Left lung (tissue), 10 donors: ENCODE measurements around the gene DKKL1. TPM values are rescaled to one million over a fixed set of nuclear protein-coding genes. Genes with fewer than 3 reads are reported as not detected.

ENCODE experiments used
- ATAC-seq: fragments of 200-7000 bp; cut with Tn5 transposase; one replicate; pipeline ENCODE4 v1.9.1; 2020; ENCODE audit warnings: moderate library complexity
- DNase-seq, 4 donors: peaks; one replicate each; pipeline ENCODE4 v3.0.0-alpha.2; 2013 to 2020
- H3K27ac ChIP-seq, 2 donors: fragments of 200-600 bp; sonication (generic) in 1 of 2; one replicate each; pipeline versions ENCODE4 v1.5.0 to v1.8.0; 2020 to 2021
- H3K27me3 ChIP-seq, 2 donors: fragments of 200-600 bp; sonication (generic) in 1 of 2; one replicate each; pipeline versions ENCODE4 v1.5.0 to v1.8.0; 2020 to 2021
- H3K36me3 ChIP-seq, 2 donors: fragments of 200-600 bp; sonication (generic) in 1 of 2; one replicate each; pipeline versions ENCODE4 v1.5.0 to v1.8.0; 2020 to 2021
- H3K4me1 ChIP-seq, 2 donors: fragments of 200-600 bp; one replicate each; pipeline ENCODE4 v1.8.0; 2021
- H3K4me3 ChIP-seq, 2 donors: fragments of 200-600 bp; sonication (generic) in 1 of 2; one replicate each; pipeline versions ENCODE4 v1.5.0 to v1.8.0; 2020 to 2021; ENCODE audit warnings: mild to moderate bottlenecking in 1 of 2
- H3K9me3 ChIP-seq, 2 donors: fragments of 200-600 bp; sonication (generic) in 1 of 2; one replicate each; pipeline versions ENCODE4 v1.5.0 to v1.8.0; 2020 to 2021
- intact Hi-C, 2 donors: fragments of 100-400 bp; cut with DNase I; formaldehyde crosslinking; loops; one replicate each; pipeline versions ENCODE4 v1.11.2 to v1.14.2; 2022
- polyA plus RNA-seq, 6 donors: library from polyadenylated mRNA; unstranded; fragments of 120-200 nt; gene quantifications; one replicate each; pipeline ENCODE4 v1.2.1, GENCODE V29; 2013; ENCODE audit not compliant: insufficient read length in 6 of 6
- total RNA-seq, 2 donors: library from RNA; stranded (reverse); fragmentation: NEBNext Ultra II Directional; extraction: Animal tissue kit (Norgen Biotek cat#: 25700); gene quantifications; one replicate each; pipeline ENCODE4 v1.2.1, GENCODE V29; 2021
- TF ChIP-seq, protein P1 (sequence below), 2 donors: fragments of 200-600 bp; sonication (generic) in 1 of 2; IDR thresholded peaks; one replicate each; pipeline versions ENCODE4 v1.5.0 to v1.8.0; 2021; ENCODE audit warnings: antibody characterized with exemption in 2 of 2
- donor health status: DM: no; HTN: yes; CAD: no.
- donor health status: DM: no; HTN: no; CAD: no.

DKKL1 gene
- total and polyA plus RNA-seq, 8 donors, result 1.0 to 5.5 (median 4.2) TPM; not detected in 1

DNA sequence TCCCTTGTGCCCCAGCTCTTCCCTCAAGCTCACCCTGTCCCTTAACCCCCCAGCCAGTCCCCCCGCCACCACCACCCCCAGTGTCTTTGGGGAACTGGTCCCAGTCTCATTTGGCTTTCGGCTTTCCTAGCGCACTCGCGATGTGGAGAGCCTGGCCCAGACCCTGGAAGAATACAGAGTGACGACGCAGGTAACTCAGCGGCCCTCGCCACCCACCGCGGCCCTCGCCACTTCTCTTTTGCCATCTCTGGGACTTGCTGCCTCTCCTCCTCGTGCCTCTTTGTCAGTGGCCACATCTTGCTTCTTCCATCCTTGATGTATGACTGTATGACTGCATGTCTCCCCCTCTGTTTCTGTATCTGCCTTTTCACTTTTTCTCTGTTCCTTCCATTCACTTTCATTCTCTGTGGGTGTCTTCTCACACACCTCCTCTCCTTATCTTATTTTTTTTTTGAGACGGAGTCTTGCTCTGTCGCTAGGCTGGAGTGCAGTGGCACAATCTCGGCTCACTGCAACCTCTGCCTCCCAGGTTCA, 43.9 kb downstream of the DKKL1 start:
- no peak for ATAC-seq
- H3K27me3 ChIP-seq, result peaks cover 0 to 5% of the 10 kb centered on the region in 2 donors

DNA sequence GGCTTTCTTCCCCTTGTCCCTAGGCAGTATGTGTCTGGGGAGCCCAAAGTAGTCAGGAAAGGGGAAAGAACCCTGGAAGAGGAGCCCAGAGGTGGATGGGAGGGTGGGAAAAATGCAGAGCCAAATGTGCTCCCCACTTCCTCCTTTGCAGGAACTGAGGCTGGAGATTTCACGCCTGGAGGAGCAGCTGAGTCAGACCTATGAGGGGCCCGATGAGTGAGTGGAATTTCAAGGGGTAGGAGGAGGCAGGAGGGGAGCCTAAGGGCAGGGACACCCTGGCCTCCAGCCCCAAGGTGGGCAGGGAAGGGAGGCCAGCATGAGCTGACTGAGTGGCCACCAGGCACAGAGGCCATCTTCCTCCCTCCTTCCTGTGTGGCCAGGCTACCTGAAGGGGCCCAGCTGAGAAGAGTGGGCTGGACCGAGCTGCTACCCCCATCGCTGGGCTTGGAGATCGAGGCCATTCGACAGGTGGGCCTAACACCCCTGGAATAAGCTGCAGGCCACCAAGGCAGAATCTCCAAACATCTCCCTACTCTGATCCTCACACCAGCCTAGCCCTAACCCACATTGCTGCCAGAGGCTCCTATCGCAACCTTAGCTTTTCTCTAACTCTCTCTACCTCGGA, 45.3 kb downstream of the DKKL1 start:
- peaks cover 0 to 13% of the 10 kb centered on the region in 2 donors for H3K4me1 ChIP-seq
- H3K9me3 ChIP-seq, result no peaks in the 10 kb centered on the region
- no peak overlapping the region for H3K27ac ChIP-seq
- no peak for DNase-seq
- H3K36me3 ChIP-seq, result no peaks in the 10 kb centered on the region
- ATAC-seq, result peak; percentile 27
- H3K4me3 ChIP-seq, result no peak overlapping the region
- peaks cover 0 to 5% of the 10 kb centered on the region in 2 donors for H3K27me3 ChIP-seq
- TF ChIP-seq, protein P1, sequence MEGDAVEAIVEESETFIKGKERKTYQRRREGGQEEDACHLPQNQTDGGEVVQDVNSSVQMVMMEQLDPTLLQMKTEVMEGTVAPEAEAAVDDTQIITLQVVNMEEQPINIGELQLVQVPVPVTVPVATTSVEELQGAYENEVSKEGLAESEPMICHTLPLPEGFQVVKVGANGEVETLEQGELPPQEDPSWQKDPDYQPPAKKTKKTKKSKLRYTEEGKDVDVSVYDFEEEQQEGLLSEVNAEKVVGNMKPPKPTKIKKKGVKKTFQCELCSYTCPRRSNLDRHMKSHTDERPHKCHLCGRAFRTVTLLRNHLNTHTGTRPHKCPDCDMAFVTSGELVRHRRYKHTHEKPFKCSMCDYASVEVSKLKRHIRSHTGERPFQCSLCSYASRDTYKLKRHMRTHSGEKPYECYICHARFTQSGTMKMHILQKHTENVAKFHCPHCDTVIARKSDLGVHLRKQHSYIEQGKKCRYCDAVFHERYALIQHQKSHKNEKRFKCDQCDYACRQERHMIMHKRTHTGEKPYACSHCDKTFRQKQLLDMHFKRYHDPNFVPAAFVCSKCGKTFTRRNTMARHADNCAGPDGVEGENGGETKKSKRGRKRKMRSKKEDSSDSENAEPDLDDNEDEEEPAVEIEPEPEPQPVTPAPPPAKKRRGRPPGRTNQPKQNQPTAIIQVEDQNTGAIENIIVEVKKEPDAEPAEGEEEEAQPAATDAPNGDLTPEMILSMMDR (IDR thresholded peaks at IDR 0.05), result no peak
- intact Hi-C loops, result no loop called here

More for the DNA sequence above, 43.9 kb downstream of the DKKL1 start:
- H3K27ac ChIP-seq, result no peak overlapping the region
- no peaks in the 10 kb centered on the region for H3K9me3 ChIP-seq
- no peak overlapping the region for H3K4me3 ChIP-seq
- peaks cover 0 to 13% of the 10 kb centered on the region in 2 donors for H3K4me1 ChIP-seq
- intact Hi-C loops, result no loop called here
- no peak for DNase-seq
- TF ChIP-seq, protein P1 (IDR thresholded peaks at IDR 0.05), result no peak
- no peaks in the 10 kb centered on the region for H3K36me3 ChIP-seq

DNA sequence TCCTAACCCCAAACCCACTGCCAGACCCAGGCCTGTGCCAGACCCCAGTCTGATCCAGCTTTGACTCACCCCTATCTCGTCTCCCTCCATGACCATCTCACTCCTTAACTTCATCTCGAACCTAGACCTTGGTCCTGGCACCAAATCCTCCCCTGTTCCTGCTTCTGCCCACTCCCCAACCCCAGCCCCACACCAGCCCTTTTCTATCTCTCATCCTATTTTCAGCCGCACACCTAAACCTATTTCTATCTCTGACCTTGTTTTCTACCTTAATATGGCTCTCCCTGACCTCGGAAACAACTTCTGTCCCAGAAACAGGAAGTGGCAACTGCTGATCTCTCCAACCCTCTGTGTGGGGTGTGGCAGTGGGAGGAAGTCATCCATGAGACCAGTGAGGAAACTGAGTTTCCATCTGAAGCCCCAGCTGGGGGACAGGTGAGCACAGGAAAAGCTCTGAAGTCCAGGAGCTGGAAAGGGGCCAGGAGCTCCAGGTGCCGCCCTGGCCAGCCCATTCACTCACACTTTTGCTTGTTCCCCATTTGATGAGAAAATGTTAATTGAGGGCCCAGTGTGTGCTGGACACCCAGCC, 45.9 kb downstream of the DKKL1 start:
- H3K36me3 ChIP-seq, result no peaks in the 10 kb centered on the region
- no peak overlapping the region for H3K4me3 ChIP-seq
- H3K27me3 ChIP-seq, result peaks cover 0 to 5% of the 10 kb centered on the region in 2 donors
- DNase-seq, result no peak
- peak overlapping the region in 1 of 2 donors; percentile 18 for H3K27ac ChIP-seq
- intact Hi-C loops, result no loop called here
- TF ChIP-seq, protein P1 (IDR thresholded peaks at IDR 0.05), result no peak
- peaks cover 0 to 13% of the 10 kb centered on the region in 2 donors for H3K4me1 ChIP-seq
- H3K9me3 ChIP-seq, result no peaks in the 10 kb centered on the region
- ATAC-seq, result peak; percentile 56

DNA sequence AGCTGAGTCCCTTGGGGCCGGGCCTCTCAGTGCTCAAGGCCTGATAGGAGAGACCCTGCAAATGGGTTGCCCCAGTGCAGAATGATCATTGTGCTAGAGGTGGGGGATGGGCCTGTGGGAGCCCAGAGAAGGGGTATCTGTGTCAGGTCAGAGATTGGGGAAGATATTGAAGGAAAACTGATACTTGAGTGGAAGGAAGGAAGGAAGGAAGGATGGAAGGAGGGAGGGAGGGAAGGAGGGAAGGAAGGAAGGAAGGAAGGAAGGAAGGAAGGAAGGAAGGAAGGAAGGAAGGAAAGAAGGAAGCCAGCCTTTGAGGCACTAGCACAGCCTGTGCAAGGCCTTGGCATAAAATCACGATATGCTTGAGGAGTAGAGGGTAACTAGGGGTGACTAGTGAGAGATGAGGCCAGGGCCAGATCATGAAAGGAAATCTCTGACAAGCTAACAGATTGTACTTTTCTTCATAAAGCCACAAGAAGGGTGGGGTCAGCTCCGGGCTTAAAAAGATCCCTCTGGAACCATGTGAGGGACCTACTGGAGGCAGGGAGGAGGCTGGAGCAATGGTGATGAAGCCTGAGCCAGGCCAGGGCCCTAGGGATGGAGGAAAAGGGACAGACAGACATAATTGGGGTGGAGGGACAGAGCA, 48.1 kb downstream of the DKKL1 start:
- no peak overlapping the region for H3K4me3 ChIP-seq
- H3K4me1 ChIP-seq, result peaks cover 0 to 13% of the 10 kb centered on the region in 2 donors
- no peak for DNase-seq
- H3K36me3 ChIP-seq, result no peaks in the 10 kb centered on the region
- no peak overlapping the region for H3K27ac ChIP-seq
- peaks cover 0 to 23% of the 10 kb centered on the region in 2 donors for H3K27me3 ChIP-seq
- ATAC-seq, result no peak
- H3K9me3 ChIP-seq, result no peaks in the 10 kb centered on the region
- intact Hi-C loops, result no loop called here
- TF ChIP-seq, protein P1 (IDR thresholded peaks at IDR 0.05), result no peak

DNA sequence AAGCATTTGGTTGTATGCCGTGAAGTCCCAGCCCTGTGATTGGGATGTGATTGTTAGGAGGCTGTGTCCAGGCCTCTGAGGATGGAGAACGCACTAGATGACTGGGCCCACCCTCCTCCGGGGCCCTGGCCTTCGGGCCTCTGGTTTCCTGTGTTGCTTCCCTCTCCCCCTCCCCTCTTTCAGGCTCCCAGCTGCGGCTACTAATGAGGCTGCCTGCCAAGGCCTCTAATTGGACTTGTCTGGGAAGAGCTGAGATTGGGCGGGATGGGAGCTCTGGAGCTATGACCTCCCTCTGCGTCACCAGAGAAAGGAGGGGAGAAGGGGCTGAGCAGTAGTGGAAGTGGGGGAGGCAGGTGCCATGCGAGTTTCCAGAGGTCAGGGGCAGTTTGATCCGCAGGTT, 49.7 kb downstream of the DKKL1 start:
- TF ChIP-seq, protein P1 (IDR thresholded peaks at IDR 0.05), result no peak
- Histone ChIP-seq H3K27ac (no peak overlapping the region), H3K36me3 (no peaks in the 10 kb centered on the region), H3K27me3 (peaks cover 0 to 29% of the 10 kb centered on the region in 2 donors), H3K9me3 (no peaks in the 10 kb centered on the region), H3K4me1 (peaks cover 0 to 13% of the 10 kb centered on the region in 2 donors), H3K4me3 (no peak overlapping the region)
- DNase-seq (peak in 2 of 4 donors; percentile 42 to 74), ATAC-seq (no peak)
- intact Hi-C loops, result no loop called here
